Activated CD4-positive, alpha-beta T cell treated with anti-CD3 and anti-CD28 coated beads, Interleukin-2, amount 50 U/mL, for 4 hours (primary cell): ENCODE results near the gene ADGRA3.

Source experiments
- DNase-seq, 2 experiments: peaks; one replicate each; pipeline ENCODE4 v3.0.0-alpha.2; 2020

Gene ADGRA3

DNA sequence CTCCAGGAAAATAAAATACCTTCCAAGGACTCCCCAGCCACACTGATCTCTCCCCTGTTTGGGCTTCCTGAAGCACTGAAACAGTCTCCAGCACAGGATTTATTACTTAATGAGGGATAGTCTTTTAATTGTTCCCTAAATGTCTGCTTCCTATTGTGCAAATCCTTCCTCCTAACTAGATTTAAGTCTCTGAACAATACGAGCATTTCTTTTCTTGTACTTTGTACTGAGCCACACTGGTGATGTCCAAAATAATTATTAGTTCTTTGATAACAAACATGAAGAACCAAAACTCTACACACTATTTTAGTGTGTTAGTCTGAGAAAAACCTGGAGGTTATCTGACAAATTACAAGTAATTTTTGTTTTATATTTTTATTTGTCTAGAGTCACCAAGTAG lies 5.1 kb downstream of the ADGRA3 start:
- no peak for DNase-seq

DNA sequence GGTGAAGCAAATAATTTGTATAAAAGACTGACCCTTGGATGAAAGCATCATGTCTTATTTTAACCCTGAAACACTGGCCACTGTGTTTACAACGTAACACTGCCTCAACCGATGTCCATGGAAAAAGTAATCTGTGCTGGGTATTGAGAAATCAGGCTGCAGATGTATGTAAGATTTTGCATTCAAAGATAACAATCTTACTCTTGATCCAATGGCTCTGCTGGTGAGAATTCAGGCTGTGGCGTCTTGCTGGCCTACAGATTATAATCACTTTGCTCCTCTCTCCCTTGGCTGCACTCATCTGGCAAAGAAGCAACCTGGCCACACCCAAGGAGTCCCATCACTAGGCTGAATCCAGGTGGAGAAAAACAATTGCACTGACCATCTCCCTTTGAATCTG lies 7.5 kb downstream of the ADGRA3 start:
- no peak for DNase-seq

DNA sequence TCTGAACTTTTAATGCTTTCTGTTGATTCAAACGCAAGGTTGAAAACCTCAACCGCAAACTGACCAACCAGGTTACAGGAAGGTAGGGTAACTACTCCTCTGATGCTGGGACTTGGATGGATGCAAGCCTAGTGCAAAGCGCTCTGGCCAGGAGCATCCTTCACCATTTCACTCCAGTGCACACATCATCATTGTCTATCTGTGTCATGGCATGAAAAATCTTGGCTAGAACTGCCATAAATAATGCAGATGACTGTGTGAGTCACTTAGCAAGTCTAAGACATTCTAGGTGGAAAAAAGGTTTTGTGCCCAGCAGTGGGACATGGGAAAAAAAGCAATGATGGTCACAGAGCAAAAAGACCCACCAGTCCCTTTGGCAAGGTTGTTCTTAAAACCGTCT lies 10.9 kb downstream of the ADGRA3 start:
- DNase-seq: no peak

DNA sequence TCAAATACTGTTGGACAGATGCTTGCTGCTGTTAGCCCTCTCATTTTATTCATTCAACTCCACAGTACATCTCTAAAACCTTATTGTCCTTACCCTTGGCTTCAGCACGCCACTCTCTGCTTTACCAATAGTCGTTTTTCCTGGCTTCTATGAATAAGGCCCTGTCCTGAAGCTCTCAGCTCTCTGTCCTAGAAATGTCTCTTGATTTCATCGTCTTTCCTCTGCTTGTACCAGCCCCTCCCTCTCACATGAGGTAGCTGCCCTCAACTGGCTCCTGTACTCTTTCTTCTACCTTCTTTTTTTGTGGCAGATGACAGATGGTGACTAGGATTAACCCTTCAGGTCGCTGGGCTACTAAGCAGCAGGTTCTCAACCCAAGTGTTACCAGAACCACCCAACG lies 11.4 kb downstream of the ADGRA3 start:
- no peak for DNase-seq

DNA sequence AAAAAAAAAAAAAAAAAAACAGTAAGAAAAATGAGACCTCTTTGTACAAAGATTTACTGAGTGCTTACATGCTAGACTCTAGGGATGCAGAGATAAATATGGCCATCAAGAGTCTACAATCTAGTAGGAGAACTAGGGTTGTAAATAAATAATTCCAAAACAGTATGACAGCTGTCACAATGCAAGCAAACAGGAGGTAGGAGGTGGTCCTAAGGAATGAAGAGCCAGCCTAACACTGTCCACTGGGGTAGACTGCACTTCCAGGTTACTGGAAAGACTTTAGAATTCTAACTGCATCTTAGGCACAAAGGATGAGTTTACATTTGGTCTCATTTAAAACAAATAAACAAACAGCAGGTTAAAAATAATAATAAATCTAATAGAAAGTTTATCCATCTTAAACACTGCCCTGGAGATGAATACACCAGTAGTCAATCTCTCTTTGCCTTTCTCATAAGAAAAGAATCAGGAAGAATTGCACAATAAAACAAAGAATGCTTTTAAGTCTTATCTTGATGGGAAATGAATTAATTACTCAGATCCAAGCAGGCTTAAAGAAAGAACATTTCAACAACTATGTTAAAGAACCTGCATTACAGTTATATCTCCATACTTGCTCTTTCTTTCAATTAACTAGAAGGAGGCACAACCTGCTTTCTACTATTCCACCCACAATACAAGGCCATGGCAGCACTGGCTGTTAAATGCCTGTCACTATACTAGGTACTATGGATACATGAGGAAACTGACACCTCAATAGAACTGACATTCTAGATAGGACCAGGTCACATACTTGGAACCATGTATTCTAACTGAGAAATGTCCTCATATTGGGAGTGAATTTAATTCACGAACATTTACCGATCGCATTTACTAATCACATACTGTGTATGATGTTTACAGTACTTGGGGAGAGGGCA lies 12.7 kb downstream of the ADGRA3 start:
- no peak for DNase-seq

DNA sequence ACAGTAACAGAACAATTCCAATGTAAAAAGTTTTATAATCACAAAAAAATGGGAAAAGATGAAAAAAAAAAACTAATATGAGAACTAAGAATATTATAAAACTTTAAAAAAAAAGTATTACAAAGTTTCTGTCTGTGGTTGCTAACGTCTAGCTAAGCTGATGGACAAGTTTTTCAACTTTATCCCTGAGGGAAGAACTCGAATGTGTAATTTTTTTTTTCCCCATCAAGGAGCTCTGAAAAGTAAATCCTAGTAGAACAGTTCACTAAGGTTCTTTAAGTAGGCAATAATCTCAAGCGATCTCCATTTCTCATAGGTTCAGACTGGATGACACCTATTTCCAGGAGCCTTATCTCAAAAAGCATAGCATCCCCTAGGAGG lies 14.2 kb downstream of the ADGRA3 start:
- DNase-seq: no peak

DNA sequence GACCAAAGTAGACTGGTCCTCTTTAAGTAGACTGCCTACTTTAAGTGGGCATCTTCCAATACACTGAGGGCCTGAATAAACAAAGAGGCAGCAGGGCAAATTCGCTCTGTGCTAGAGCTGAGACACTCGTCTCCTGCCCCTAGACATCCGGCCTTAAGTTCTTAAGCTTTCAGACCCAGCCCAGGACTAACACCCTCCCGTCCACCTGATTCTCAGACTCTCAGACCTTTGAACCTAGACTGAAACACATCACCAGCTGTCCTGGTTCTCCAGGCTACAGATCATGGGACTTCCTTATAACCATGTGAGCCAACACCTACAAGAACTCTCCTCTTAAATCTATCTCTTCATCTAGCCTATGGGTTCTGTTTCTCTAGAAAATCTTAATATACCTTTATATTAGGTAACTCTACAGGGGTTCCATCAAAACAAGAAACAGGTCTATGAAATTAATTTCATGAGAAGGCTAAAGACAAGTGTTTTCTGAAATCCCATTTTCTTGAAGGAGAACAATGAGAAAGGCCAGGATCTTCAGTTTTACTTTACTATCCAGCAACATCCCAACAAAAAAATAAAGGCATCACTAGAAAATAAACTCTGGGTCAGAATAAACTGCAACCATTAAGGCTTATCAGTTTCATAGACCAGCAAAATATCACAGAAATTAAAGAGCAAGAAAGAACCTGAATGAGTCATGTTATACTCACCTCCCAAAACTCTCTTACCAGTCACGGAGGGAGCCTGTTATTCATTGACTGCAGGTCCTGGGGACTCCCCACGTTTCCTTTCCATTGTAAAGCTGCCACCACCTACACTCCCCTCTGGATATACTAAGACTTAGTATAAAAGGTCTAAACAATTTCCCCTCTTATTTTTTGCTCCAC lies 14.8 kb downstream of the ADGRA3 start:
- DNase-seq: no peak

DNA sequence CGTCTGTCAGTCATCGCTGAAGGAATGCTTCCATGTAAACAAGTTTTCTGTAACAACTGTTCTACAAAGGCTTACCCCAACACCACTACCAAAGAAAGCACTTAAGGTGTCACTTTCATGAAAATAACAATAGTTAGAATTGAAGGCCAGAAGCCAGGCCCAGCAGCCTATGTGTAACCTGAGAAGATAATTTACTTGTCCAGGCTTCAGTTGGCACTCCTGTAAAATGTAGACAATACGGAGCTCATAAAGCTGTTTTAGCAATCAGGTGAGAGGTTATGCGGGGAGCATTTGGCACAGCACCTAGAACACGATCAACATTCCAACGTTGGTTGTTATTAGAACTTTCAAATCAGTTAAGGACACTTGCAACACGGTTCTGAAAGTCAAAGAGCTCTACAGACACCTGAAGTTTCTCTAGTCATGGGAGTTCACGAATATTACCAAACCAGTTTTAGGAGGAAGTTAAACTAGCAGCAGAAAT lies 15.7 kb downstream of the ADGRA3 start:
- no peak for DNase-seq

DNA sequence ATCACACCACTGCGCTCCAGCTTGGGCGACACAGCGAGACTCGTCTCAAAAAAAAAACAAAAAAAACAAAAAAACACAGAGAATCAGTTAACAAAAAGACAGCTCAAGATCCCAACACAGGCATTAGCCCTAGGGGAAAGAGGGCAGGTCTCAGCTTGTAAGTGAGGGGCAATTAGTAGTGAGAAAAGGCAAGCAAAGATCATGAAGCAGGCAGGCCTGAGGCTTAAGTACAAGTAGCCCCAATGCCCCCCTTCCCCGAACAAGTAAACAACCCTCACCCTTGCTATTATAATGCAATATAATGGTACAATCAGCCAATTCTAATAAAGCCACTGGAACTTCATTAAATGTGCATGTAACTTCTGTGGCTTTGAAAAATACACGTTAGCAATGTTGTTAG lies 17.0 kb downstream of the ADGRA3 start:
- no peak for DNase-seq

DNA sequence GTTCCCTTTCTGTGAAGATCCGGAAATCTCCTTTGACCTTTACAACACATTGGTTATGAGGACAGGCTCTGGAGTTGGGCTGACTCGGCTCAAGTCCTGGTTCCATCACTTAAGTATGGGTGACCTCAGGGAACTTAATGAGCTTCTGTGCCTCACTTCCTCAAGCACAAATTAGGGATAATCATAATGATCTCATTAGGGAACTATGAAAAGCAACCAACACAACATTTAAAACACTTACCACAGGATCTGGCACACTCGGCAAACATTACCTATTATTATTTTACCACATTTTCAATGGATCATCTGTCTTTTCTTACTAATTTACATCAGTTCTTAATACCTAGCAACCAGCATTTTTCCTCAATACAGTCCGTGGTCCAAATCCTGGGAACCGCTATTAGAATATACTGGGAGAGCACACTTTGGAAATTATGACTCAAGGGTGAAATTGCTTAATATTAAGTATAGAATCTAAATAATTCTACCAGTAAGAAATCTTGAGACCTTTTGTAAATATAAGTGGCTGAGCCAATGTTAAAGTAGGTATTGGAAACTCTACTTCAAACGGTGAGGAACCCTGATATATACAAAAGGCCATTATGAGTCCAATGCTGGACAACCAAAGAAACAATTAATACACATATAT lies 19.6 kb downstream of the ADGRA3 start:
- no peak for DNase-seq

DNA sequence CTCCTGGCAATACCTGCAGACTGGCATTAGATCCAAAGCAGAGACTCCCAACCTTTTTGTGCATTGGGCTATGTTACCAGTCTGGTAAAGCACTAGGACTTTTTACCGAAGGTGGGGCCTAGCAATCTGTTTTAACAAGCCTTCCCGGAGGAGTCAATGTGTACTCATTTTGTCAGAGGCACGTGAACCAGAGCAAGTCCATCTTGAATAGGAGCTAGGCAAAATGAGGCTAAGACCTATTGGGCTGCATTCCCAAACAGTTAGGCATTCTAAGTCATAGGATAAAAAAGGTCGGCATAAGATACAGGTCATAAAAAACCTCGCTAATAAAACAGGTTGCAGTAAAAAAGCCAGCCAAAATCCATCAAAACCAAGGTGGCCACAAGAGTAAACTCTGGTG lies 22.3 kb downstream of the ADGRA3 start:
- DNase-seq: no peak

DNA sequence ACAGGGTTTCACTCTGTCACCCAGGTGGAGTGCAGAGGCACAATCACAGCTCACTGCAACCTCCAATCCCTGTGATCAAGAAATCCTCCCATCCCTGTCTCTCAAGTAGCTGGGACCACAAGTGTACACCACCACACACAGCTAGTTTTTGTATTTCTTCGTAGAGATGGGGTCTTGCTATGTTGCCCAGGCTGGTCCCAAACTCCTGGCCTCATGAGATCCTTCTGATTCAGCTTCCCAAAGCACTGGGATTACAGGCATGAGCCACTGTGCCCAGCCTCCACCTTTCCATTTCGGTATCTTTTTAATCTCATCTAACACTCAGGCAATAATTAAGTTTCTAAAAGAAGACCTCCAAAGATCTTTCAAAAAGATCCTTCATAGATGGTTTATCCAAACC lies 22.9 kb downstream of the ADGRA3 start:
- no peak for DNase-seq

DNA sequence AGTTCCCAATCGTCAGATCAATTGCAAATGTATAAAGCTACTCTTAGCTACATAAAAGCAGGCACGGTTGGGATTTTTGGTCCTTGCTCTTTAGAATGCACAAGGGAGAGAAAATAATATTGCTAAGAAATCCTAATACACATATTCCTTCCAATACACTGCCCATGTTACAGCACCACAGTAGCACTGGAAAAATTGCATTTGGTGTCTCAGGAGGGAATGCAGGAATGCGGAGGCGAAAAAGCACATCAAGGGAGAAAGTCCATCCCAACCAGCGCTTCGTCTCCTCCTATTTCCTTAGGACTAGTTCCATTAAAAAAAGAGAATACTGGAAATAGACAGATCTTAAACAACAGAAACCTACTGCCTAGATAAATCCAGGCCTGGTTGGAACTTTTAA lies 23.9 kb downstream of the ADGRA3 start:
- no peak for DNase-seq

DNA sequence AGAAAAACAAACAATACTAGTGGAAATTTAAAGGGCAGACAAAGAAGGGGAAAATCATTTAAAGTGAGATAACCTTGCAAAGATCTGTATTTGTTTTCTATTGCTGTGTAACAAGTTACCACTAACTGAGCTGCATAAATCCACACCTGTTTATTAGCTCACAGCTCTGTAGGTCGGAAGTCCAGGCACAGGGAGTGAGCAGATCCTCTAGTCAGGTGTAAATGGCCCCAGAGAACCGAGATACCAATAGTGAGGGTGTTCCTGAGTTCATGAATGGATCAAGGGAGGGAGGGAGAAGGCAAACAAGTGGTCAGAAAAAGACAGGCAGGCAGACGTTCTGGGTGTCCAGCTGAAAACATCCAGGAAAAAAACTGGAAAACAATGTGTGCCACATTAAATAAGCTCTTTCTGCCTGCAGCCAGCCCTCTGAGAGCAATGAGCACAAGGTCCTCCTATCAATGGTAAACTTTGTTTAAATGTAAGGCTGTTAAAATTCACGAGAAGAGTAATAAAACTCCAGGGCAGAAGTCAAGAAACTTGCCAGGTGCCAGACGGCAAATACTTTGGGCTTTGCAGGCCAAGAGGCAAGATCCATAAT lies 25.0 kb downstream of the ADGRA3 start:
- no peak for DNase-seq

DNA sequence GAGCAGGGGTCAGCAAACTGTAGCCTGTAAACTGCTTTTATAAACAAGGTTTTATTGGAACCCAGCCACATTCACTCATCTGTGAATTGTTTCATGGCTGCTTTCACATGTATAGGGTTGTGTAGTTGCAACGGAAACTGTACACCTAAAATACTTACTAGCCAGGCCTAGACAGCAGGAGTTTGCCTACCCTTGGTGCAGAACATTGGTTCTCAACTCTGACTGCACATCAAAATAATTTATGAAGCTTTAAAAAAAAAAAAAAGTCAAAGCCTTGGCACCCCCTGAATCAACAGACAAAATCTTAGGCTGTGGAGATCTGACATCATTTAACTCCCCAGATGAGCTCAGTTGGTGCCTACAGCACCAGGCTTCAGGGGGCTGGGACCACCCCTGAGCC lies 27.8 kb downstream of the ADGRA3 start:
- DNase-seq: no peak

DNA sequence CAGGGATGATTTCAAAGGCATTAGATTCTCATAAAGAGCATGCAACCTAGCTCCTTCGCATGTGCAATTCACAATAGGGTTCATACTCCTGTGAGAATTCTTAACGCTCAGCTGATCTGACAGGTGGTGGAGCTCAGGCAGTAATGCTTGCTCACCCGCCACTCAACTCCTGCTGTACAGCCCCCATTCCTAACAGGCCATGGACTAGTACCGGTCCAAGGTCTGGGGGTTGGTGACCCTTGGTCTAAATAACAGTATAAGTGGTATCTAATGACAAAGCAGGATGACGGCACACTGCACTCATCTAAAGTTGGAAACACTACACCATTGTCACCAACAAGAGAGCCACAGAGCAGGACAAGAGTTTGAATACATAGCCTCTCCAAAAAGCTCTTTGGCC lies 28.5 kb downstream of the ADGRA3 start:
- DNase-seq: no peak

DNA sequence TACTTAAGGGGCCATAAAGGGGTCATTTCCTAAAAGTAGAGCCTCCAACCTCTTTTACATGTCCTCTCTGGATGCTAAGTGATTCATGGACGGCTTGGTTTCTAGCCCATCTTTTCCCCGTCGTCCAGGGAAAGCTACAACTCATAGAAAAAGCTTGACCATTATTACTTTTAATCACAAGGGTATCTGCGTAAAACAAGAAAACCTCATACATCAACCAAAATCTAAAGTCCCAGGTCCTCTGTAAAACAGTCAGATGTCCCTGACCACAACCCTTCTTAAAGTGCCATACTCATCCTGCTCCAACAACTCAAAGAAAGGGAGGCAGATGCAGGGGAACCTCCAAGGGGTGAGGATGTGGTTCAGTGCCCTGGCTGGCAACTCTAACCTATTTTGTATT lies 29.6 kb downstream of the ADGRA3 start:
- no peak for DNase-seq

DNA sequence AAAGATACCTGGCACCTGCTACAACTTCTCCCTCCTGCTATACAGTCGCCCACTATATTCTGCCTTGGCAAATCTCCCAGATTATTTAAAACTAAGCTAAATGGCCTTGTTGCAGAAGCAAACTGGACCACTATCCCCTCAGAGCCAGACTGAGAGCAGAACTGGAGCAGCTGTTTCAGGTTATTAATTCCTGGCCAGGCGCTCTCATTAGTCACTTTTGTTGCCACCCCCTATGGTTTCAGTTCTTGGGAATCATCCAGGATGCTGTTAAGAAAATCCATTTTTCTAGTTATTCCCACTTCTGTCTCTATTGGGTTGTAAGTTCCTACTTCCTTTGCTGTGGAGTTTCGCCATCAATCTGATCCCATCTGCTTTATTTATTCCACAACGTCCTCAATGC lies 30.1 kb downstream of the ADGRA3 start:
- no peak for DNase-seq

DNA sequence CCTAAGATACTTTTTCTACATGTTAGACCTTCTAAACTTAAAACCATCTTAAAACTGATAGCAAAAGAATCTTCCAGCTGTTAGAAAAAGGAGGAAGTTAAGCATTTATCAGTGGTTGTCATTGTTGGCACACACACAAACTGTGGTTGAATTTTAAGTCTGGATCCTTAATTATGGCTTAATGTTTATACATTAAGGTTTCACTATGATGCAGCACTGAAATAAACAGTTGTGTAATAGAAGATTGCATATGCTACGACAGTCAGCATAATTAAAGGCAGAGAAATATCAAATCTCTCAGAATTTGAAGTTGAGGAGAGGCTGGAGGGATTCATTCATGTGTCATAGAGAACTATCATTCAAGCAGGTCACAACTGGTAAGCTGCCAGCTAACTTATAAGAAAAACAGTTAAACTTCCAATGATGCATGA lies 32.3 kb downstream of the ADGRA3 start:
- DNase-seq: no peak

DNA sequence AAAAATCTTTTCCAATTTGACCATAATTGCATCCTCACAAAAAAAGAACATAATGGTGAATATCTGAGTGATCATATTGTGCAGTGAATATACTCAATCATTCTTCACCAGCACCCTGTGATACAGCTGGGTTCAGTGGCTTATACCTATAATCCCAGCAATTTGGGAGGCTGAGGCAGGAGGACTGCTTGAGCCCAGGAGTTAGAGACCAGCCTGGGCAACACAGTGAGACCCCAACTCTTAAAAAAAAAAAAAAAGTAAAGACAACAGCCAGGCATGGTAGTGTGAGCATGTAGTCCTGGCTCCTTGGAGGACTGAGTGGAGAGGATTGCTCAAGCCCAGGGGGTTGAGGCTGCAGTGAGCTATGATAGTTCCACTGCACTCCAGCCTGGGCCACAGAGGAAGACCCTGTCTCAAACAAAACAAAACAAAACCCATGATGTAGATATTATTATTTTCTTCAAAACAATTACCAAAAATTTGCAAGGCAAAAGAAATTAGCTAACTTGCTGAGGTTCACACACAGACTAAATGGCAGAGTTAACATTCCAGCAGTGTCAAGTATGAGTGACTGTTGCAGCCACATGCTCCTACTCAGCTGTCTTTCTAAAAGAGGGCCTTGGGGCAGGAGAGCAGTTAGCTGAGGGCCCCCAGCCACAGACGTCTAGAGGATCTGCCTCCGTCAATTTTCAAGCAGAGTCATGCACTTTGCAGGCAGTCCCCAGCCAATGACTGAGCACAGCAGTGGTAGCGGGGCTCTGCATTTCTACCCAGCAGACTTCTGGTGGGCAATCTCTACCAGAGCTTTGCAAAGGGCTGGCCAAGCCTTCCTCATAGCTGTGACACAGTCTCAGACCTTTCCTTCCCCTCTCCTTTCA lies 33.4 kb downstream of the ADGRA3 start:
- no peak for DNase-seq

DNA sequence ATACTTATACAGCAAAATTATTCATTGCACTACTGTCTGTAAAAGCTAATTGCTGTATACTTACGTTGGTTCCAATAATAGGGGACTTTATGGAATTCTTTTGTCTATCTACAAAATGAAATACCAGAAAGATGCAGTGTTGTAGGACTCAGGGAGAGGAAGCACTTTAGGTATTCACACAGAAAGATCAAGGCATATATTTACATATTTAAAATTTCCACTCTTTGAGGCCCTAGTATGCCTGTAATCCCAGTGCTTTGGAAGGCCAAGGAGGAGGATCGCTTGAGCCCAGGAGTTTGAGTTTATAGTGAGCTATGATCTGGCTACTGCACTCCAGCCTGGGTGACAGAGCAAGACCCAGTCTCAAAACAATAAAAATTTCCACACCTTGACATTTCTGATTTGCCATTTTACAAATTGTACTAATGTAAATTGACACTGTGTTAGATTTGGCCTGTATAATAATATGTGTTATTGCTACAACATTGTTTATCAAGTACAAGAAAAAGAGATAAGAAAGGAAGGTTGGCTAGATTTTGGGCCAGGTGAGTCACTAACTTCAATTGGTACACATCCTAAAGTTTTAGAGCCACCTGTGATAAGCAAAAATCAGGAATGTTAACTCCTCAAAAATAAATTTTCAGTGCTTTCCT lies 35.1 kb downstream of the ADGRA3 start:
- no peak for DNase-seq
